Neural cell (in vitro differentiated cells): Measurements from ENCODE around the gene ICE2. TPM values are rescaled to one million over a fixed set of nuclear protein-coding genes. Genes with fewer than 3 reads are reported as not detected.

Source experiments
- H2AFZ ChIP-seq: fragments of 200-600, 300-800 bp; sonication (generic), shearing (Covaris generic); 2 replicates; pipeline ENCODE4 v1.6.0; 2014; ENCODE audit warnings: low read depth, mild to moderate bottlenecking, antibody characterized with exemption, low read length, moderate library complexity
- H3F3A ChIP-seq: fragments of 200-600 bp; shearing (Covaris generic); 2 replicates; pipeline ENCODE4 v1.6.1; 2016; ENCODE audit warnings: mild to moderate bottlenecking, moderate library complexity, mixed read lengths, antibody characterized with exemption, low read length; ENCODE audit not compliant: insufficient read depth, poor library complexity, severe bottlenecking
- H3K27ac ChIP-seq: fragments of 200-600, 300-800 bp; sonication (generic), shearing (Covaris generic); 2 replicates; pipeline ENCODE4 v1.5.1; 2014; ENCODE audit warnings: mild to moderate bottlenecking, low read length, moderate library complexity
- H3K27me3 ChIP-seq: fragments of 300-800, 200-600 bp; sonication (generic), shearing (Covaris generic); 2 replicates; pipeline ENCODE4 v1.6.0; 2014; ENCODE audit warnings: mild to moderate bottlenecking, low read depth, low read length, moderate library complexity; ENCODE audit not compliant: insufficient read depth
- H3K36me3 ChIP-seq: fragments of 300-800, 200-600 bp; sonication (generic), shearing (Covaris generic); 2 replicates; pipeline ENCODE4 v1.5.1; 2014; ENCODE audit warnings: mild to moderate bottlenecking, antibody characterized with exemption, low read length, moderate library complexity; ENCODE audit not compliant: insufficient read depth
- H3K4me2 ChIP-seq: fragments of 300-800, 200-600 bp; sonication (generic), shearing (Covaris generic); 2 replicates; pipeline ENCODE4 v1.6.0; 2014; ENCODE audit warnings: mild to moderate bottlenecking, low read length
- H3K4me3 ChIP-seq: fragments of 300-800, 200-600 bp; sonication (generic), shearing (Covaris generic); 2 replicates; pipeline ENCODE4 v1.5.1; 2014; ENCODE audit warnings: mild to moderate bottlenecking, low read length, moderate library complexity
- H3K79me2 ChIP-seq: fragments of 200-600 bp; shearing (Covaris generic); replicated peaks from 2 replicates; pipeline ENCODE4 v1.6.0; 2014; ENCODE audit warnings: mild to moderate bottlenecking, low read length, moderate library complexity; ENCODE audit not compliant: insufficient read depth
- H3K9ac ChIP-seq: fragments of 300-800, 200-600 bp; sonication (generic), shearing (Covaris generic); 2 replicates; pipeline ENCODE4 v1.6.1; 2016; ENCODE audit warnings: mild to moderate bottlenecking, low read length, mixed read lengths
- H3K9me2 ChIP-seq: fragments of 200-600 bp; shearing (Covaris generic); 2 replicates; pipeline ENCODE4 v1.6.1; 2016; ENCODE audit warnings: mild to moderate bottlenecking, low read length, mixed read lengths; ENCODE audit not compliant: insufficient read depth
- H3K9me3 ChIP-seq: fragments of 200-600, 300-800 bp; sonication (generic), shearing (Covaris generic); 2 replicates; pipeline ENCODE4 v1.6.1; 2016; ENCODE audit warnings: mild to moderate bottlenecking, mixed run types, low read length, moderate library complexity, mixed read lengths
- H4K20me1 ChIP-seq: fragments of 200-600 bp; shearing (Covaris generic); 2 replicates; pipeline ENCODE4 v1.6.1; 2016; ENCODE audit warnings: mild to moderate bottlenecking, mixed run types; ENCODE audit not compliant: insufficient read depth
- EP300 ChIP-seq: fragments of 450-650 bp; conservative IDR thresholded peaks from 2 replicates; pipeline ENCODE4 v1.6.1; 2014; ENCODE audit warnings: antibody characterized with exemption, mild to moderate bottlenecking, moderate library complexity; ENCODE audit not compliant: poor library complexity, severe bottlenecking
- EZH2 ChIP-seq: fragments of 200-600, 300-800 bp; shearing (Covaris generic), sonication (generic); IDR thresholded peaks from 2 replicates; pipeline ENCODE4 v1.6.1; 2014; ENCODE audit warnings: antibody characterized with exemption, low read length, borderline replicate concordance, mild to moderate bottlenecking; ENCODE audit not compliant: insufficient read depth, poor library complexity, severe bottlenecking
- MXI1 ChIP-seq: fragments of 450-650 bp; conservative IDR thresholded peaks from 2 replicates; pipeline ENCODE4 v1.6.1; 2014; ENCODE audit warnings: antibody characterized with exemption, mild to moderate bottlenecking; ENCODE audit not compliant: poor library complexity, severe bottlenecking
- POLR2AphosphoS5 ChIP-seq: IDR thresholded peaks from 2 replicates; pipeline ENCODE4 v1.6.1; 2012
- RAD21 ChIP-seq: fragments of 450-650 bp; conservative IDR thresholded peaks from 2 replicates; pipeline ENCODE4 v1.6.1; 2014; ENCODE audit warnings: antibody characterized with exemption, mild to moderate bottlenecking, moderate library complexity
- SMC3 ChIP-seq: fragments of 450-650 bp; conservative IDR thresholded peaks from 2 replicates; pipeline ENCODE4 v1.6.1; 2014; ENCODE audit warnings: antibody characterized with exemption, mild to moderate bottlenecking, moderate library complexity; ENCODE audit not compliant: poor library complexity
- TAF1 ChIP-seq: IDR thresholded peaks from 2 replicates; pipeline ENCODE4 v1.6.1; 2012; ENCODE audit warnings: low read depth
- polyA plus RNA-seq: library from polyadenylated mRNA; depleted of rRNA; stranded (reverse); fragments of >200 nt; gene quantifications from 2 replicates; pipeline ENCODE4 v1.2.3, GENCODE V29; 2014
- TF ChIP-seq, protein P1 (sequence below): IDR thresholded peaks from 2 replicates; pipeline ENCODE4 v1.6.1; 2012; ENCODE audit warnings: borderline replicate concordance
- TF ChIP-seq, protein P2 (sequence below): fragments of 450-650 bp; IDR thresholded peaks from 2 replicates; pipeline ENCODE4 v1.5.1; 2014; ENCODE audit warnings: antibody characterized with exemption, mild to moderate bottlenecking, moderate library complexity; ENCODE audit not compliant: poor library complexity, severe bottlenecking

ICE2 gene
- polyA plus RNA-seq, 1 donor from 2014 or later, result 34.0 TPM

DNA sequence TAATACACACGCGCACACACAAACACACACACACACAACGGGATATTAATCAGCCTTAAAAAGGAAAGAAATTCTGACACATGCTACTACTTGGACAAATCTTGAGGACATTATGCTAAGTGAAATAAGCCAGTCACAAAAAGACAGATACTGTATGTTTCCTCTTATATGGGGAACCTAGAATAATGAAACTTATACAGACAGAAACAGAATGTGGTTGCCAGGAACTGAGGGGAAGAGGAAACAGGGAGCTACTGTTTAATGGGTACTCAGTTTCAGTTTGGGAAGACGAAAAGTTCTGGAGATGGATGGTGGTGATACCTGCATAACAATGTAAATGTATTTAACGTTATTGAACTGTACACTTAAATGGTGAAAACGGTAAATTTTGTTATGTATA, 20.2 kb downstream of the ICE2 start:
- H3K27ac ChIP-seq, result no peak overlapping the region
- no peaks in the 10 kb centered on the region for H3K9me2 ChIP-seq
- H3K36me3 ChIP-seq, result no peaks in the 10 kb centered on the region
- H3K4me3 ChIP-seq, result no peak overlapping the region
- no peak overlapping the region for H2AFZ ChIP-seq
- H3K9ac ChIP-seq, result no peak overlapping the region
- no peaks in the 10 kb centered on the region for H3K79me2 ChIP-seq
- TF ChIP-seq RAD21 (no peak), EP300 (no peak), MXI1 (no peak), POLR2AphosphoS5 (no peak), EZH2 (no peak), TAF1 (no peak), SMC3 (no peak)
- TF ChIP-seq, protein P1, sequence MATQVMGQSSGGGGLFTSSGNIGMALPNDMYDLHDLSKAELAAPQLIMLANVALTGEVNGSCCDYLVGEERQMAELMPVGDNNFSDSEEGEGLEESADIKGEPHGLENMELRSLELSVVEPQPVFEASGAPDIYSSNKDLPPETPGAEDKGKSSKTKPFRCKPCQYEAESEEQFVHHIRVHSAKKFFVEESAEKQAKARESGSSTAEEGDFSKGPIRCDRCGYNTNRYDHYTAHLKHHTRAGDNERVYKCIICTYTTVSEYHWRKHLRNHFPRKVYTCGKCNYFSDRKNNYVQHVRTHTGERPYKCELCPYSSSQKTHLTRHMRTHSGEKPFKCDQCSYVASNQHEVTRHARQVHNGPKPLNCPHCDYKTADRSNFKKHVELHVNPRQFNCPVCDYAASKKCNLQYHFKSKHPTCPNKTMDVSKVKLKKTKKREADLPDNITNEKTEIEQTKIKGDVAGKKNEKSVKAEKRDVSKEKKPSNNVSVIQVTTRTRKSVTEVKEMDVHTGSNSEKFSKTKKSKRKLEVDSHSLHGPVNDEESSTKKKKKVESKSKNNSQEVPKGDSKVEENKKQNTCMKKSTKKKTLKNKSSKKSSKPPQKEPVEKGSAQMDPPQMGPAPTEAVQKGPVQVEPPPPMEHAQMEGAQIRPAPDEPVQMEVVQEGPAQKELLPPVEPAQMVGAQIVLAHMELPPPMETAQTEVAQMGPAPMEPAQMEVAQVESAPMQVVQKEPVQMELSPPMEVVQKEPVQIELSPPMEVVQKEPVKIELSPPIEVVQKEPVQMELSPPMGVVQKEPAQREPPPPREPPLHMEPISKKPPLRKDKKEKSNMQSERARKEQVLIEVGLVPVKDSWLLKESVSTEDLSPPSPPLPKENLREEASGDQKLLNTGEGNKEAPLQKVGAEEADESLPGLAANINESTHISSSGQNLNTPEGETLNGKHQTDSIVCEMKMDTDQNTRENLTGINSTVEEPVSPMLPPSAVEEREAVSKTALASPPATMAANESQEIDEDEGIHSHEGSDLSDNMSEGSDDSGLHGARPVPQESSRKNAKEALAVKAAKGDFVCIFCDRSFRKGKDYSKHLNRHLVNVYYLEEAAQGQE, result no peak
- TF ChIP-seq, protein P2, sequence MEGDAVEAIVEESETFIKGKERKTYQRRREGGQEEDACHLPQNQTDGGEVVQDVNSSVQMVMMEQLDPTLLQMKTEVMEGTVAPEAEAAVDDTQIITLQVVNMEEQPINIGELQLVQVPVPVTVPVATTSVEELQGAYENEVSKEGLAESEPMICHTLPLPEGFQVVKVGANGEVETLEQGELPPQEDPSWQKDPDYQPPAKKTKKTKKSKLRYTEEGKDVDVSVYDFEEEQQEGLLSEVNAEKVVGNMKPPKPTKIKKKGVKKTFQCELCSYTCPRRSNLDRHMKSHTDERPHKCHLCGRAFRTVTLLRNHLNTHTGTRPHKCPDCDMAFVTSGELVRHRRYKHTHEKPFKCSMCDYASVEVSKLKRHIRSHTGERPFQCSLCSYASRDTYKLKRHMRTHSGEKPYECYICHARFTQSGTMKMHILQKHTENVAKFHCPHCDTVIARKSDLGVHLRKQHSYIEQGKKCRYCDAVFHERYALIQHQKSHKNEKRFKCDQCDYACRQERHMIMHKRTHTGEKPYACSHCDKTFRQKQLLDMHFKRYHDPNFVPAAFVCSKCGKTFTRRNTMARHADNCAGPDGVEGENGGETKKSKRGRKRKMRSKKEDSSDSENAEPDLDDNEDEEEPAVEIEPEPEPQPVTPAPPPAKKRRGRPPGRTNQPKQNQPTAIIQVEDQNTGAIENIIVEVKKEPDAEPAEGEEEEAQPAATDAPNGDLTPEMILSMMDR, result no peak
- H3F3A ChIP-seq, result no peaks in the 10 kb centered on the region
- no peaks in the 10 kb centered on the region for H3K27me3 ChIP-seq
- H3K9me3 ChIP-seq, result no peaks in the 10 kb centered on the region
- no peak overlapping the region for H3K4me2 ChIP-seq
- no peaks in the 10 kb centered on the region for H4K20me1 ChIP-seq

DNA sequence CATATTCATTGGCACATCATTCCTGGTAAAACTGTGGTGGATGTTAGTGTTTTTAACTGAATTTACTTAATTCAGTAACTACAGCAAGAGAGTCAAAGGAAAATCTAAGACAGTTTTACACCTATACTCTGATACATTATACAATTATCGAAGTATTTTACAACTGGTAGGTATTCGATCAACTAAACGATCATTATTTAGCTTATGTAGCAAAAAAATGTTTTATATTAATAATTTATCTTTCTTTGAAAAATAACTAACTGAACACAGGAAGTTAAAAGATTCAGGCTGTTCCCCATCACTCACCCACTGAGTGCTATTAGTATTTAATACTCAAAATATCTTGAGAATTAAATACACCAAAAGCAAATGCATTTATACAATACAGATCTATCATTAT, 21.0 kb downstream of the ICE2 start:
- Histone ChIP-seq H3K79me2 (no peaks in the 10 kb centered on the region), H3K4me3 (no peak overlapping the region), H3K36me3 (no peaks in the 10 kb centered on the region), H3F3A (no peaks in the 10 kb centered on the region), H3K9me2 (no peaks in the 10 kb centered on the region), H4K20me1 (no peaks in the 10 kb centered on the region), H3K27ac (no peak overlapping the region), H2AFZ (no peak overlapping the region), H3K9me3 (no peaks in the 10 kb centered on the region), H3K9ac (no peak overlapping the region), H3K4me2 (no peak overlapping the region), H3K27me3 (no peaks in the 10 kb centered on the region)
- TF ChIP-seq, protein P2, result no peak
- TF ChIP-seq POLR2AphosphoS5 (no peak), EZH2 (no peak), SMC3 (no peak), MXI1 (no peak), EP300 (no peak), RAD21 (no peak), TAF1 (no peak)
- TF ChIP-seq, protein P1, result no peak
